ENCODE measurements around the gene EPS15. TPM values are rescaled to one million over a fixed set of nuclear protein-coding genes. Genes with fewer than 3 reads are reported as not detected.

The EPS15 gene
- total RNA-seq, 1 experiment from 2014 or later: 37.1 TPM

DNA sequence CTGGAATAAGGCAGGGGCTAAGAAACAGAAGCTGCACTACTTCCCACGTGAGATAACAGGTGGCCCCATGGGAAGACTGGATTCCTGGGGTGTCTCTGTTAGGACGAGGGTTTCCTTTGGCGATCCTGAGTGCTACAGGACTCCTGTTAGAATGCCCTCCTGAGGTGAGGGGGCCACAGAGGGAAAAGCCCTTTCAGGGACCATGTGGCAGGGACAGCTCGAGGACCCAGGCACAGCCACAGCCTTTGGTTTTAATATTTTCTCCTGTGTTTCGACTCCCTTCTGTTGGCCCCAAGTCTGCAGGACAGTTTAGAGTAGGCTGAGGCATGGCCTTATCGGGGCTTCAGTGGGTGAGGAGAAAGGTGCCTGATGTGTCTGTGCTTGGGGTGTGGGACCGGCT lies 201.3 kb downstream of the EPS15 start:
- ATAC-seq (no peak), DNase-seq (ENCODE audit: low spot score) (no peak)
- TF ChIP-seq PRRX2 (CRISPR knock-in tag; IDR thresholded peaks at IDR 0.05): no peak
- no peak for TF ChIP-seq TEAD1 (CRISPR knock-in tag; IDR thresholded peaks at IDR 0.05)
- TF ChIP-seq IRF2 (CRISPR knock-in tag; IDR thresholded peaks at IDR 0.05; ENCODE audit: borderline replicate concordance, low read depth): no peak
- no peak for TF ChIP-seq TEAD4 (CRISPR knock-in tag; IDR thresholded peaks at IDR 0.05)
- TF ChIP-seq TP53 (CRISPR knock-in tag; IDR thresholded peaks at IDR 0.05): no peak
- no peak for TF ChIP-seq GRHL2 (CRISPR knock-in tag; IDR thresholded peaks at IDR 0.05; ENCODE audit: insufficient replicate concordance, severe bottlenecking)
- TF ChIP-seq, protein P1, sequence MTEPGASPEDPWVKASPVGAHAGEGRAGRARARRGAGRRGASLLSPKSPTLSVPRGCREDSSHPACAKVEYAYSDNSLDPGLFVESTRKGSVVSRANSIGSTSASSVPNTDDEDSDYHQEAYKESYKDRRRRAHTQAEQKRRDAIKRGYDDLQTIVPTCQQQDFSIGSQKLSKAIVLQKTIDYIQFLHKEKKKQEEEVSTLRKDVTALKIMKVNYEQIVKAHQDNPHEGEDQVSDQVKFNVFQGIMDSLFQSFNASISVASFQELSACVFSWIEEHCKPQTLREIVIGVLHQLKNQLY (CRISPR knock-in tag; IDR thresholded peaks at IDR 0.05): no peak
- TF ChIP-seq, protein P2, sequence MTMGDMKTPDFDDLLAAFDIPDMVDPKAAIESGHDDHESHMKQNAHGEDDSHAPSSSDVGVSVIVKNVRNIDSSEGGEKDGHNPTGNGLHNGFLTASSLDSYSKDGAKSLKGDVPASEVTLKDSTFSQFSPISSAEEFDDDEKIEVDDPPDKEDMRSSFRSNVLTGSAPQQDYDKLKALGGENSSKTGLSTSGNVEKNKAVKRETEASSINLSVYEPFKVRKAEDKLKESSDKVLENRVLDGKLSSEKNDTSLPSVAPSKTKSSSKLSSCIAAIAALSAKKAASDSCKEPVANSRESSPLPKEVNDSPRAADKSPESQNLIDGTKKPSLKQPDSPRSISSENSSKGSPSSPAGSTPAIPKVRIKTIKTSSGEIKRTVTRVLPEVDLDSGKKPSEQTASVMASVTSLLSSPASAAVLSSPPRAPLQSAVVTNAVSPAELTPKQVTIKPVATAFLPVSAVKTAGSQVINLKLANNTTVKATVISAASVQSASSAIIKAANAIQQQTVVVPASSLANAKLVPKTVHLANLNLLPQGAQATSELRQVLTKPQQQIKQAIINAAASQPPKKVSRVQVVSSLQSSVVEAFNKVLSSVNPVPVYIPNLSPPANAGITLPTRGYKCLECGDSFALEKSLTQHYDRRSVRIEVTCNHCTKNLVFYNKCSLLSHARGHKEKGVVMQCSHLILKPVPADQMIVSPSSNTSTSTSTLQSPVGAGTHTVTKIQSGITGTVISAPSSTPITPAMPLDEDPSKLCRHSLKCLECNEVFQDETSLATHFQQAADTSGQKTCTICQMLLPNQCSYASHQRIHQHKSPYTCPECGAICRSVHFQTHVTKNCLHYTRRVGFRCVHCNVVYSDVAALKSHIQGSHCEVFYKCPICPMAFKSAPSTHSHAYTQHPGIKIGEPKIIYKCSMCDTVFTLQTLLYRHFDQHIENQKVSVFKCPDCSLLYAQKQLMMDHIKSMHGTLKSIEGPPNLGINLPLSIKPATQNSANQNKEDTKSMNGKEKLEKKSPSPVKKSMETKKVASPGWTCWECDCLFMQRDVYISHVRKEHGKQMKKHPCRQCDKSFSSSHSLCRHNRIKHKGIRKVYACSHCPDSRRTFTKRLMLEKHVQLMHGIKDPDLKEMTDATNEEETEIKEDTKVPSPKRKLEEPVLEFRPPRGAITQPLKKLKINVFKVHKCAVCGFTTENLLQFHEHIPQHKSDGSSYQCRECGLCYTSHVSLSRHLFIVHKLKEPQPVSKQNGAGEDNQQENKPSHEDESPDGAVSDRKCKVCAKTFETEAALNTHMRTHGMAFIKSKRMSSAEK (CRISPR knock-in tag; IDR thresholded peaks at IDR 0.05; ENCODE audit: borderline replicate concordance): no peak
- no peak for TF ChIP-seq ZNF121 (CRISPR knock-in tag; IDR thresholded peaks at IDR 0.05)
- no peak for TF ChIP-seq ZNF219 (CRISPR knock-in tag; IDR thresholded peaks at IDR 0.05; ENCODE audit: borderline replicate concordance)
- TF ChIP-seq, protein P3, sequence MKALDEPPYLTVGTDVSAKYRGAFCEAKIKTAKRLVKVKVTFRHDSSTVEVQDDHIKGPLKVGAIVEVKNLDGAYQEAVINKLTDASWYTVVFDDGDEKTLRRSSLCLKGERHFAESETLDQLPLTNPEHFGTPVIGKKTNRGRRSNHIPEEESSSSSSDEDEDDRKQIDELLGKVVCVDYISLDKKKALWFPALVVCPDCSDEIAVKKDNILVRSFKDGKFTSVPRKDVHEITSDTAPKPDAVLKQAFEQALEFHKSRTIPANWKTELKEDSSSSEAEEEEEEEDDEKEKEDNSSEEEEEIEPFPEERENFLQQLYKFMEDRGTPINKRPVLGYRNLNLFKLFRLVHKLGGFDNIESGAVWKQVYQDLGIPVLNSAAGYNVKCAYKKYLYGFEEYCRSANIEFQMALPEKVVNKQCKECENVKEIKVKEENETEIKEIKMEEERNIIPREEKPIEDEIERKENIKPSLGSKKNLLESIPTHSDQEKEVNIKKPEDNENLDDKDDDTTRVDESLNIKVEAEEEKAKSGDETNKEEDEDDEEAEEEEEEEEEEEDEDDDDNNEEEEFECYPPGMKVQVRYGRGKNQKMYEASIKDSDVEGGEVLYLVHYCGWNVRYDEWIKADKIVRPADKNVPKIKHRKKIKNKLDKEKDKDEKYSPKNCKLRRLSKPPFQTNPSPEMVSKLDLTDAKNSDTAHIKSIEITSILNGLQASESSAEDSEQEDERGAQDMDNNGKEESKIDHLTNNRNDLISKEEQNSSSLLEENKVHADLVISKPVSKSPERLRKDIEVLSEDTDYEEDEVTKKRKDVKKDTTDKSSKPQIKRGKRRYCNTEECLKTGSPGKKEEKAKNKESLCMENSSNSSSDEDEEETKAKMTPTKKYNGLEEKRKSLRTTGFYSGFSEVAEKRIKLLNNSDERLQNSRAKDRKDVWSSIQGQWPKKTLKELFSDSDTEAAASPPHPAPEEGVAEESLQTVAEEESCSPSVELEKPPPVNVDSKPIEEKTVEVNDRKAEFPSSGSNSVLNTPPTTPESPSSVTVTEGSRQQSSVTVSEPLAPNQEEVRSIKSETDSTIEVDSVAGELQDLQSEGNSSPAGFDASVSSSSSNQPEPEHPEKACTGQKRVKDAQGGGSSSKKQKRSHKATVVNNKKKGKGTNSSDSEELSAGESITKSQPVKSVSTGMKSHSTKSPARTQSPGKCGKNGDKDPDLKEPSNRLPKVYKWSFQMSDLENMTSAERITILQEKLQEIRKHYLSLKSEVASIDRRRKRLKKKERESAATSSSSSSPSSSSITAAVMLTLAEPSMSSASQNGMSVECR (CRISPR knock-in tag; IDR thresholded peaks at IDR 0.05; ENCODE audit: borderline replicate concordance): no peak
- TF ChIP-seq NFATC4 (CRISPR knock-in tag; IDR thresholded peaks at IDR 0.05): no peak
- no peak for TF ChIP-seq KAT7 (CRISPR knock-in tag; IDR thresholded peaks at IDR 0.05; ENCODE audit: borderline replicate concordance)
- no peak for TF ChIP-seq CREB1 (CRISPR knock-in tag; IDR thresholded peaks at IDR 0.05)
- TF ChIP-seq RORB (CRISPR knock-in tag; IDR thresholded peaks at IDR 0.05): no peak
- TF ChIP-seq FOXJ3 (CRISPR knock-in tag; IDR thresholded peaks at IDR 0.05; ENCODE audit: borderline replicate concordance): no peak
- TF ChIP-seq, protein P4, sequence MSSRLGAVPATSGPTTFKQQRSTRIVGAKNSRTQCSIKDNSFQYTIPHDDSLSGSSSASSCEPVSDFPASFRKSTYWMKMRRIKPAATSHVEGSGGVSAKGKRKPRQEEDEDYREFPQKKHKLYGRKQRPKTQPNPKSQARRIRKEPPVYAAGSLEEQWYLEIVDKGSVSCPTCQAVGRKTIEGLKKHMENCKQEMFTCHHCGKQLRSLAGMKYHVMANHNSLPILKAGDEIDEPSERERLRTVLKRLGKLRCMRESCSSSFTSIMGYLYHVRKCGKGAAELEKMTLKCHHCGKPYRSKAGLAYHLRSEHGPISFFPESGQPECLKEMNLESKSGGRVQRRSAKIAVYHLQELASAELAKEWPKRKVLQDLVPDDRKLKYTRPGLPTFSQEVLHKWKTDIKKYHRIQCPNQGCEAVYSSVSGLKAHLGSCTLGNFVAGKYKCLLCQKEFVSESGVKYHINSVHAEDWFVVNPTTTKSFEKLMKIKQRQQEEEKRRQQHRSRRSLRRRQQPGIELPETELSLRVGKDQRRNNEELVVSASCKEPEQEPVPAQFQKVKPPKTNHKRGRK (CRISPR knock-in tag; IDR thresholded peaks at IDR 0.05; ENCODE audit: borderline replicate concordance): no peak
- TF ChIP-seq, protein P5, sequence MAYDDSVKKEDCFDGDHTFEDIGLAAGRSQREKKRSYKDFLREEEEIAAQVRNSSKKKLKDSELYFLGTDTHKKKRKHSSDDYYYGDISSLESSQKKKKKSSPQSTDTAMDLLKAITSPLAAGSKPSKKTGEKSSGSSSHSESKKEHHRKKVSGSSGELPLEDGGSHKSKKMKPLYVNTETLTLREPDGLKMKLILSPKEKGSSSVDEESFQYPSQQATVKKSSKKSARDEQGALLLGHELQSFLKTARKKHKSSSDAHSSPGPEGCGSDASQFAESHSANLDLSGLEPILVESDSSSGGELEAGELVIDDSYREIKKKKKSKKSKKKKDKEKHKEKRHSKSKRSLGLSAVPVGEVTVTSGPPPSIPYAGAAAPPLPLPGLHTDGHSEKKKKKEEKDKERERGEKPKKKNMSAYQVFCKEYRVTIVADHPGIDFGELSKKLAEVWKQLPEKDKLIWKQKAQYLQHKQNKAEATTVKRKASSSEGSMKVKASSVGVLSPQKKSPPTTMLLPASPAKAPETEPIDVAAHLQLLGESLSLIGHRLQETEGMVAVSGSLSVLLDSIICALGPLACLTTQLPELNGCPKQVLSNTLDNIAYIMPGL (CRISPR knock-in tag; IDR thresholded peaks at IDR 0.05): no peak
- TF ChIP-seq ZNF263 (CRISPR knock-in tag; IDR thresholded peaks at IDR 0.05; ENCODE audit: low read depth): no peak
- TF ChIP-seq ZNF423 (CRISPR knock-in tag; IDR thresholded peaks at IDR 0.05): no peak
- H3K27me3 Mint-ChIP-seq (ENCODE audit: low read depth): no peaks in the 10 kb centered on the region; the same call in 1 of the 2 replicates
- POLR2A ChIA-PET: no interaction called here
- CTCF ChIA-PET: interaction anchor here (1.3 to 2.1 kb wide), 2 partner anchors 21 to 28 kb away, joined by 4 to 9 read pairs; no protein-coding TSS in a partner anchor
- H3K4me1 Mint-ChIP-seq: peaks cover 14% of the 10 kb centered on the region
- H3K4me3 Mint-ChIP-seq: no peak overlapping the region
- H3K36me3 Mint-ChIP-seq: no peaks in the 10 kb centered on the region
- H3K9me3 Mint-ChIP-seq: no peaks in the 10 kb centered on the region
- H3K27ac Mint-ChIP-seq: no peak overlapping the region
